GM12865 (cell line): ENCODE measurements around the gene GTPBP6.

Experiments
- DNase-seq: peaks from one replicate; pipeline ENCODE4 v3.0.0; 2010; ENCODE audit warnings: low read depth
- H3K4me3 ChIP-seq: 2 replicates; pipeline ENCODE4 v1.5.1; 2011; ENCODE audit warnings: mild to moderate bottlenecking, low read depth, low read length, control low read depth
- TF ChIP-seq, protein P1 (sequence below): IDR thresholded peaks from 2 replicates; pipeline ENCODE4 v1.5.1; 2011; ENCODE audit warnings: low read length, control low read depth, low read depth, inconsistent platforms; ENCODE audit not compliant: insufficient read depth; ENCODE audit errors: missing control alignments

GTPBP6 gene

GRCh38 chrX:334331-334891 is 15.8 kb upstream of the GTPBP6 start:
- no peak for DNase-seq

DNA sequence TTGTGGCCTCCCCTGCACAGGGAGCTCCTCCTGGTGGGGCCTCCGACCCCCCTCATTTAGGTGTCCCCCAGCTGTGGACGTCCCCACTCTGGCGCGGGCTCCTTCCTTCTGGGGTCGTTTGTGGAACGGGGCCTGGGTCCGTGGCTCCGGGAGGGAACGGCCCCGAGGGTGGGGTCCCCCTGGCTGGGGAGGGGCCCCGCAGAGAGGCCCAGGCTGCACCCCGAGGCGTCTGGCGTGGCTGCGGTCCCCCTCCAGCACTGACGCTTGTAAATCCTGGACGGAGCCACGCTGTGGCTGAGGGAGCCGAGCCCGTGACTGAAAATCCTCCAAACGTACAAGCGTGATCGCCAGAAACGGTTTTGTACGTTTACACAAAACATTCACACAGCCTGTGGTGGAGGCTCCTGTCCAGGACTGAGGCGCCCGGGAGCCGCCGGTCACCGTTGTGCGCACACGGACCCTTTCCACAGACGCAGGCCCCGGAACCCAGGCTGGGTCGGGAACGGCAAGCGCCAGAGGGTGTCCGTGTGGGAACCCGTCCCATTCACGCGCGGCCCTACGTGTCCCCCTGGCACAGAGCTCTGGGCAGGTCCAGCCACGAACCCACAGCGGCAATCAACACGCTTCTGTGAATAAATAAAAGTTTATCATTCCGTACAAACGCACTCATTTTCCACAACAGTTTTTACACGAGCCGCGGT is 15.2 kb upstream of the GTPBP6 start:
- TF ChIP-seq, protein P1, sequence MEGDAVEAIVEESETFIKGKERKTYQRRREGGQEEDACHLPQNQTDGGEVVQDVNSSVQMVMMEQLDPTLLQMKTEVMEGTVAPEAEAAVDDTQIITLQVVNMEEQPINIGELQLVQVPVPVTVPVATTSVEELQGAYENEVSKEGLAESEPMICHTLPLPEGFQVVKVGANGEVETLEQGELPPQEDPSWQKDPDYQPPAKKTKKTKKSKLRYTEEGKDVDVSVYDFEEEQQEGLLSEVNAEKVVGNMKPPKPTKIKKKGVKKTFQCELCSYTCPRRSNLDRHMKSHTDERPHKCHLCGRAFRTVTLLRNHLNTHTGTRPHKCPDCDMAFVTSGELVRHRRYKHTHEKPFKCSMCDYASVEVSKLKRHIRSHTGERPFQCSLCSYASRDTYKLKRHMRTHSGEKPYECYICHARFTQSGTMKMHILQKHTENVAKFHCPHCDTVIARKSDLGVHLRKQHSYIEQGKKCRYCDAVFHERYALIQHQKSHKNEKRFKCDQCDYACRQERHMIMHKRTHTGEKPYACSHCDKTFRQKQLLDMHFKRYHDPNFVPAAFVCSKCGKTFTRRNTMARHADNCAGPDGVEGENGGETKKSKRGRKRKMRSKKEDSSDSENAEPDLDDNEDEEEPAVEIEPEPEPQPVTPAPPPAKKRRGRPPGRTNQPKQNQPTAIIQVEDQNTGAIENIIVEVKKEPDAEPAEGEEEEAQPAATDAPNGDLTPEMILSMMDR, result no peak
- DNase-seq, result no peak

More at GRCh38 chrX:334331-334891, 15.8 kb upstream of the GTPBP6 start:
- no peak overlapping the region for H3K4me3 ChIP-seq
- TF ChIP-seq, protein P1, result no peak

GRCh38 chrX:332916-333610 is 14.5 kb upstream of the GTPBP6 start:
- TF ChIP-seq, protein P1, result no peak
- DNase-seq, result no peak
- H3K4me3 ChIP-seq, result no peak overlapping the region

More for the DNA sequence above, 15.2 kb upstream of the GTPBP6 start:
- H3K4me3 ChIP-seq, result no peak overlapping the region

DNA sequence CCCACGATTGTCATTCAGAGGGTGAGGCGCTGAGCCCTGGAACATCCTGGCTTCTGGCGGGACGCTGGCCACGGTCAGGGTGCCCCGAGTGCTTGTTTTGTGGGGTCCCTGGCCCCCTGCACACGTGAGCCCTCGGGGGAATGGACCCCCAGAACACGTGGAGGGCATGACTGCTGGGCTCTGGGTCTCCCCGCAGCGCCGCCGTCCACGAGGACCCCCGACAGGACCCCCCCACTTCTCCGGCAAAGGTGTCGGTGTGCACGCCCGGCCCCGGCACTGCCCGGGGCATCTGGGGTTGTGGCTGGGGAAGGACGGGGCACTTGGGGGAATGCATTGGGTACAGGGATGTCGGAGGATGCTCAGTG is 13.9 kb upstream of the GTPBP6 start:
- TF ChIP-seq, protein P1, result no peak
- DNase-seq, result no peak
- H3K4me3 ChIP-seq, result no peak overlapping the region

GRCh38 chrX:331825-332495 is 13.4 kb upstream of the GTPBP6 start:
- DNase-seq, result no peak
- TF ChIP-seq, protein P1, result no peak
- no peak overlapping the region for H3K4me3 ChIP-seq

- no peak overlapping the region for H3K4me3 ChIP-seq
- DNase-seq, result no peak
These were observed 12.7 kb upstream of the GTPBP6 start for GRCh38 chrX:331151-331824.

More at GRCh38 chrX:331151-331824, 12.7 kb upstream of the GTPBP6 start:
- TF ChIP-seq, protein P1, result no peak
